AG08396 (cell line): ENCODE measurements around the gene OXER1.

Experiments used
- DNase-seq: peaks from one replicate; pipeline ENCODE4 v3.0.0; 2012; ENCODE audit warnings: low spot score, mixed read lengths

The OXER1 gene

GRCh38 chr2:42769583-42770287 is 5.8 kb upstream of the OXER1 start:
- DNase-seq, result no peak

DNA sequence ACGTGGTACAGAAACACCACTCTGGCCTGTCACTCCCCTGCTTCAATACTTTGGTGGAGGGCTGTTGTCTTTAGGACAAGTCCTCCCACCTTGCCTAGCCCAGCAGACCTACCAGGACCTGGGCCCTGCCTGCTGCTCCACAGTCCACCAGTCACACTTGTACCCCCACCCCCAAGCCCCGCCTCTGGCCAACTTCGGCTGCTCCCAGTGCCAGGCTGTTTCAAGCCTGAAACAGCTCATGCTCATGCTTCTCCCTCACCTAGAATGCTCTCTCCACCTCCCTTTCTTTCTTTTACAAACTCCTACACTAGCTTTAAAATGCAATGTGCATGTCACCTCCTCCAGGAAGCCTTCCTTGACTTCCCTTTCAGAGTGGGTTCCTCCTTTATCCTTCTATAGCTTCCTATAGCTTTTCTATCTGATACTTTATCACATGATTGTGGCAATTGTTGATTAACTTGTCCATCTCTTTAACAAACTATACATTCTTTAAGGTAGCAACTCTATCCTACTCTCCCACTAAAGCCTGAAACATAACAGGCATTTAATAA is 4.8 kb upstream of the OXER1 start:
- DNase-seq, result no peak

- DNase-seq, result no peak
Observed at GRCh38 chr2:42767899-42768705, 4.2 kb upstream of the OXER1 start.

GRCh38 chr2:42767080-42767898 is 3.4 kb upstream of the OXER1 start:
- DNase-seq, result no peak

DNA sequence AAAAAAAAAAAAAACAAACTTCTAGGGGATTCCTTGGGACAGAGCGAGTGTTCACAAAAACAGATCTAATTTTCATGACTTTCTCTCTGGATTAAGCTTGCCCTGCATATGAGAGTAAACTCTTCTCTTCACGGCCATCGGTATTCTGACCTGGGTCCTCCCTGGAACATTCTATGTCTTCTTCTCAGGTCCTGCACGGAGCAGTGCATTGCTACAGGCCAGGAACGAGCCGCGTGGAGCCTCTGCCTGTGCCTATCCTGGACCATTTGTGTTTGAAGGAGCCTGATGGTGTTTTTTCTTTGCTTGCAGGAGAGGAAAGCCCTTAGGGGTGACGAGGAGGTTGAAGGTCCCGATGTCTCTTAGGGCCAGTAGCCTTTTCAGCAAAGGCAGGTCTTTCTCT is 1.8 kb upstream of the OXER1 start:
- DNase-seq, result no peak

- DNase-seq, result no peak
Observed at GRCh38 chr2:42764901-42765300, 966 bp upstream of the OXER1 start.

DNA sequence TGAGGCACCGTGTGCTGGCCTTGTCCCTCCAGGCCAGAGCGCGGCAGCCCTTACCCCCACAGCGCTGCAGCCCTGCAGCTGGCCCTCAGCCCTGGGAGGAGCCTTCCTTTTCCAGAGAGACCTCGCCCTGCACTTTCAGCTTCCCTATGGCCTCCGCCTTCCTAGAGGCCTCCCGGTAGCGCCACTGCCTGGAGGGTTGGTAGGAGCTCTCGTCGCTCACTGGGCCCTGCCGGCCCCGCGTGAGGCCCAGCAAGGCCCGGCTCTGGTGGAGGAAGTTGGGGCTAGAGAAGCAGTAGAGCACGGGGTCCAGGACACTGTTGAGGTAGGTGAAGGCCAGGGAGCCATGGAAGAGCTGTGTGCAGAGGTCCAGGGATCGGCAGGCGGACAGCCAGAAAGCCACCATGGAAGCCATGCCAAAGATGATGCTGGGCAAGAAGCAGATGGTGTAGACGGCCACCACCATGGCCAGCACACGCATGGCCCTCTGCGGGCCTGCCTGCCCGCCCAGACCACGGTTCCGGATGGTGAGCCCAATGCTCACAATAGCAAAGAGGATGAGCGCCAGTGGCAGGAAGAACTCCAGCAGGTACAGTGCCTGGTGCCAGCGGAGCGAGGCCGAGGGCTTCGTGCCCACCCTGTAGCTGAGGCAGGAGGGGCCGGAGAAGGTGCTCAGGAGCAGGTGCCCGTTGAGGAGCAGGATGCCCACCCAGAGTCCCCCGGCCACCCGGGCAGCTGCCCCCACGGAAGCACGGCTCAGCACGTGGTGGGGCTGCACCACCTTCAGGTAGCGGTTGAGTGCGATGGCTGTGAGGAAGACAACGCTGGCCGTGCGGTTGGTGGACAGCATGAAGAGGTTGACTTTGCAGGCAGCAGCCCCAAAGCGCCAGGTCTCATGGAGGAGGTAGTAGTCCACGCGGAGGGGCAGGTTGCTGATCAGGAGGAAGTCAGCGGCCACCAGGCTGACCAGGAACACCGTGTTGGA is 821 bp downstream of the OXER1 start:
- no peak for DNase-seq

GRCh38 chr2:42762155-42762554 is 1.8 kb downstream of the OXER1 start:
- DNase-seq, result no peak

DNA sequence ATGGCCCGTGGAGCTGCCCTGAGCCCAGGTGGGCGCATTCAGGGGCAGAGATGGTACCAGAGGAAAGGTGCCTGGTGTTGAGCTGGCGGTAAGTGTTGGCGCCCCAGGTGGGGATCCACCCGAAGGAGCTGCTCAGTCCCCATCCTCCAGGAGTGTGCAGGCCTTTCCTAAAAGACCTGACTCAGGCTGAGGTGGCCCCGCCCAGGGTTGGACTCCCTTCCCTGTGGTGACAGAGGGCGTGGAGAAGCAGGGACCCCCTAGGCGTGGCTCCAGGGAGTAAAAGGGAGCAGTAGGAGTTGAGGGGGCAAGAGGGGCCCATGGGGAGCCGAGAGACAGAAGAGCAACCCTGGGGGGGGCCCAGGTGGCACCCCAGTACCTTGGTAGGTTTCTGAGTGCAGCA is 2.4 kb downstream of the OXER1 start:
- DNase-seq, result no peak

DNA sequence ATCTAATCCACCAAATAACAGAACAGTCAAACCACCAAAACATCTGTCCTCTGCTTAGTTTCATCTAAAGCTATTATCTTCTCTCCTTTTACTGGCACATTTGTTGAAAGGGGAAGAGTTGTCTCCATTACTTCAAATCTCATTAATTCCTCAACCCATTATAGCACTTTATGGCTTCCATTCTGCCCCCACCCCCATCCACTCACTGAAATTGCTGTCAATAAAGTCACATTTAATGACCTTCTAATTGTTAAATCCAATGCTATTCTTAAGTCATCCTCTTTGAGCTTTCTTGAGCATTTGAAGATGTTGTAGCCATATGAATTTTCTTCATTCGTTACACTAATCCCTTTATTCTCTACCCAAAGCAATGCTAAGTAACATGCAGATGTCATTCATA is 5.2 kb downstream of the OXER1 start:
- DNase-seq, result no peak

DNA sequence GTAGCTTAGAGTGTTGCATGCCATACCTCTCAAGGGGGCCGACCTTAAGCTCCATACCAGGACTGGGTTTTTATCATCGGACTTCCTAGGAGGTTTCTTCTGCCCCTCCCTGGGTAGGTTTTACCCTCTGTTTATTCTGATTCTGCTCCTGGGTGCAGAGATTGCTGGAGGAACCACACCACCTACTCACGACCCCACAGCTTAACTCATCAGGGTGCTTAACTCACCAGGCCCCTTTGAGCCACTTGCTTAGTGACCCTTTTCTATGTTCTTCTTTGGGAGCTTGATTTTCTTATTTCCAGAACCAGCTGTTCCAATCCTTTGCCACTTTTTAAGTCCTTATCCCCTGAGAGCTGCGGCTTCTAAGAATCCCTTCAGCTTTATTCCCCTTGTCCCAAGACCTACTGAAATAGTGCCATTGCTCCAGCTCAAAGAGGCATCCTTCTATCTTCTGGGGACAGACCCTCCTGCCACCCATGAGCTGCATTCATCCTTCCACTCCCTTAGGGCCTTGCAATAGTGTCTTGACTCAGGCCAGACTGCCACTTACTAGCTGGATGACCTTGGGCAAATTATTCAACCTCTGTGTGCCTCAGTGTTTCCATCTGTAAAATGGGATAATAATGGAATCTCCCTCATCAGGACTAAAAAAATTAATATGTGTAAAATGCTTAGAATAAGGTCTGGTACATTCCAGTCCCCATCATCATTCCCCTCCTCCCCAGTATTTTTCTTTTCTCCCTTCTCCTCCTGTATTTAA is 5.8 kb downstream of the OXER1 start:
- no peak for DNase-seq

DNA sequence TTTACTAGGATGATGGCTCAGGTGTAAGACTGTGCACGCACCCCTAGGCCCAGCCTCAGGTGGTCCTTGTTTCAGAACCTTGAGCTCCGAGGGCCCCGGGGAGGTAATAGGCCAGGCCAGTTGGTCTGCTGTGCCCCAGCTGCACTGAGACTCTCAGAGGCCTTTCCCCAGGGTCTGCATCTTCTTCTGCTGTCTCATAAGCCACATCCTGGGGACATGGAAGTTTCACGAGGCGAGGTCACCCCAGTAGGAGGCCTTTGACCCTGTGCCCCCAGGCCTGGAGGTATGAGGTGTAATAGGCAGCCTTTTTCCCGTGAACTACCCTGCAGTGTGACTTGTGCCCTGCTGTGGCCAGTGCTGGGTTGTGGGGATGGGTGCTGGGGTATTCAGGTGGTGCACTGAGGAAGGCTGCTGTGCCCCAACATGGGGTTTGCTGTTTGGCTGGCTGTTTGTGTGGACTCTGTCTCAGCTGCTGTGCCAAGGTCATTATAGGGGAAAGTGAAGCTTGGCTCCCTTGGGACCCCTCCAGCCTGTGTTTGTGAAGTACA is 6.9 kb downstream of the OXER1 start:
- DNase-seq, result no peak

DNA sequence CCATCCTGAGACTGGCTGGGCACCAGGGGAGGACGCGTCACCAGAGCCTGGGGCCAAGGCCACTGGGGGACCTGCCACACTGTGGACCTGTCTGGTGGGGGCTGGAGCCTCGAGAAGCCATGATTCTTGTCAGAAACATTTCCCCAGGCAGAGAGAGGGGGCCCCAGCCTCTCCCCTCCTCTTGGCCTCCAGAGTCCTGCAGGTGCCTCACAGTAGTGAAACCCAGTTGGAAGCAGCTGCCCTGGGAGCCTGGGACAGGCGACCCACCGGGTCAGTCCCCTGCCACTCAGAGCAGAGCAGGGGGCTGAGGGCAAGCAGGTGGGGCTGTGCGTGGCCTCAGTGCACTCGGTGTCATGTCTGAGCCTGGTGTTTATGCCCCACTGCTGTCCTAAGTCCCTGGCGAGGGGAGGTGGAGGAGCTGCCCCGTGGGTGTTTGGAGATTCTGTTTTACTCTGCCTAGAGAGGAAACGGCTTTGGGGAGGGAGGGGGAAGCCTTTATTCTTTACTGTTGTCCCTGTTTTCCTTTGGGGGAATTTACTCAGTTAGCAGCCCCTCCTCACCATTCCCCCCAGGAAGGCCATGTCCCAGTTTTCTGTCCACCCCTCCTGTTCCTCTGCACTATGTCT is 7.7 kb downstream of the OXER1 start:
- no peak for DNase-seq

GRCh38 chr2:42755191-42755880 is 8.6 kb downstream of the OXER1 start:
- no peak for DNase-seq

DNA sequence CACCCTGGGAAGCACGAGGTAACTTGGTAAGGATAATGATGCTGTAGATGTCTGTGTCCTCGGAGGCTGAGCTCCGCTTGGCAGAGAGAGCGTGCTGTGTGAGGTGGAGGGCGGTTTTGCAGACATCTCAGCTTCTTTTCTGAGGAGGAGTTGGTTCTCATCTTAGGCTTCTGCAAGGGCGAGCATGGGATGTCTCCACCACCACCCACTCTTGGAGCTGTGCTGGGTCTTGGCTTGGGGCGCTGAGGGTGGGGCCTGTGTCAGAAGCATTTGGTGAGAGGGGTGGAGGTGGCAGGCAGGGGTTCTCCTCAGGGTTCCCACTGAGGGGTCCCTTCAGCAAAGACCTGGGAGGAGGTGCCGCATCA is 9.2 kb downstream of the OXER1 start:
- DNase-seq, result no peak

- no peak for DNase-seq
Observed at GRCh38 chr2:42754021-42754775, 9.7 kb downstream of the OXER1 start.

DNA sequence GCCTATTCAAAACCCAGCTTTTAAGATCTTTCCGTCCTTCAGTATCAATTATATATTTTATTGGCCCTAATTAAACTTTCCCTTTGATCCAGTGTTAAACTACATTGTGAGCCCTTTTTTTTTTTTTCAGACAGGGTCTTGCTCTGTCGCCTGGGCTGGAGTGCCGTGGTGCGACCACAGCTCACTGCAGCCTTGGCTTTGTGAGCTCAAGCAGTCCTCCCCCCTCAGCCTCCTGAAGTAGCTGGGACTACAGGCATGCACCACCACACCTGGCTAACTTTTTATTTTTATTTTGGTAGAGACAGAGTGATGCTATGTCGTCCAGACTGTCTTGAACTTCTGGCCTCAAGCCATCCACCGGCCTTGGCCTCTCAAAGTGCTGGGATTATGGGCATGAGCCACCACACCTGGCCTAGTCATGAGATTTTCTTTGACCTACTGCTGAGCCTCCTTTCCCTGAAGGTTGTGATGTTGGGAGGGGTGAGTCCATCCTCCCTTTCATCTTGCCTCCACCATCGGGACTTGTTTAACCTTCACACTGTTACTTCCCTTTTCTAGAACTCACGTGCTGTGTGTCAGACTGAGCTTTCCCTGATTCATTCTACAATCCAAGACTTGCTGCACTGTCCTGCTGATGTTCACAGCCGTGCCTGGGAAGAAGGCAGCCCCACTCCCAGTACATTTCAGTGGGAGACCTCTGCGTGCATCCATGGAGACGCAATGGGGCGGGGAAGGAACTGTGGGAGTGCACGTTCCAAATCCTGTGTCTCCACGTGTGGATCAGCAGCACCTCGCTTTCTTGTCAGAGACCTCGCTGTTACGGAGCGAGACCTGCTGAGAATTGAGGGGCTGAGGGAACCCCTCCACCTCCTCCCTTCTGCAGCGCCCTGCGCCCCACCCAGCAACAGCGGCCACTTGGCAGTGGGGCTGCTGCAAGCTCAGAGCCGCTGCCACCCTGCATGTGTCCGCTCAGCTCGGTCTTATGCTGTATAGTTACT is 10.8 kb downstream of the OXER1 start:
- DNase-seq, result no peak
